22Rv1 (cell line): ENCODE data around the gene MOB2.

Experiments
- CTCF ChIP-seq: fragments of 450-650 bp; IDR thresholded peaks from 2 replicates; pipeline ENCODE4 v1.5.1; 2017; ENCODE audit warnings: mild to moderate bottlenecking
- ZFX ChIP-seq: fragments of 450-650 bp; IDR thresholded peaks from 2 replicates; pipeline ENCODE4 v1.6.1; 2017; ENCODE audit warnings: antibody characterized with exemption, borderline replicate concordance

- TF ChIP-seq CTCF, result no peak
- no peak for TF ChIP-seq ZFX
Measured at GRCh38 chr11:1459764-1460395, 26.7 kb downstream of the MOB2 start.
